HEK293 (cell line): ENCODE results near the gene RBPJ.

Source experiments
- HOXA7 ChIP-seq: sonication (generic); formaldehyde crosslinking; IDR thresholded peaks from 2 replicates; pipeline ENCODE4 v1.8.1; 2022; ENCODE audit warnings: missing genetic modification reagents, borderline replicate concordance
- INSM2 ChIP-seq: fragments of 450-650 bp; formaldehyde crosslinking; IDR thresholded peaks from 2 replicates; pipeline ENCODE4 v1.5.1; 2016; ENCODE audit warnings: missing biosample characterization, missing genetic modification characterization
- KLF1 ChIP-seq: fragments of 450-650 bp; formaldehyde crosslinking; IDR thresholded peaks from 2 replicates; pipeline ENCODE4 v1.5.1; 2016; ENCODE audit warnings: missing biosample characterization, missing genetic modification characterization
- REST ChIP-seq: fragments of 450-650 bp; formaldehyde crosslinking; IDR thresholded peaks from 2 replicates; pipeline ENCODE4 v1.5.1; 2016; ENCODE audit warnings: missing biosample characterization, missing genetic modification characterization
- ZNF311 ChIP-seq: fragments of 450-650 bp; formaldehyde crosslinking; IDR thresholded peaks from 2 replicates; pipeline ENCODE4 v1.5.1; 2017; ENCODE audit warnings: missing biosample characterization, missing genetic modification characterization, borderline replicate concordance
- ZNF404 ChIP-seq: fragments of 450-650 bp; formaldehyde crosslinking; IDR thresholded peaks from 2 replicates; pipeline ENCODE4 v1.5.1; 2017; ENCODE audit warnings: missing biosample characterization, missing genetic modification characterization
- ZNF76 ChIP-seq: fragments of 450-650 bp; formaldehyde crosslinking; IDR thresholded peaks from 2 replicates; pipeline ENCODE4; 2016; ENCODE audit warnings: low read depth, missing biosample characterization, missing genetic modification characterization, borderline replicate concordance
- TF ChIP-seq, protein P1 (sequence below): sonication (generic); formaldehyde crosslinking; IDR thresholded peaks from 2 replicates; pipeline ENCODE4 v1.8.1; 2022; ENCODE audit warnings: mild to moderate bottlenecking, moderate library complexity, missing genetic modification reagents
- TF ChIP-seq, protein P2 (sequence below): fragments of 450-650 bp; formaldehyde crosslinking; IDR thresholded peaks from 2 replicates; pipeline ENCODE4 v1.5.1; 2016; ENCODE audit warnings: missing biosample characterization, missing genetic modification characterization, borderline replicate concordance
- TF ChIP-seq, protein P3 (sequence below): fragments of 450-650 bp; formaldehyde crosslinking; IDR thresholded peaks from 2 replicates; pipeline ENCODE4 v1.5.1; 2016; ENCODE audit warnings: missing biosample characterization, missing genetic modification characterization

DNA sequence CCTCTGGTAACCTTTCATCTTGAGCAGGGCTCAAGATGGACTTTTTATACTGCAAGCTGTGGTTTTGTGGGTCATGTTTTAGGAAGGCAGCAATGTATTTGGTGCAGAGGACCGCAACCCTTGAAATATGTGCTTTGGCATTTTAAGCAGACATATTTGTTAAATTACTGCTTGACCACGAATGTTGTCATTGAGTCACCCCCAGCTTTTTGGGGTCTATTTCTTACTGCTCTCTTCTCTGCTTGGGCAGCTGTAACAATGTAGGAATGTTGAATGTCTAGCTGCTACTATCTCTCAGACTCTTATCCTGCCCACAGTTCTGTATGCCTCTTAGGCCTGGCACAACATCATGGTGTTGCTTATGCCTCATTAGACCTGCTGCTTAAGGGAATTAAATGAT lies 6.0 kb downstream of the RBPJ start:
- TF ChIP-seq, protein P1, sequence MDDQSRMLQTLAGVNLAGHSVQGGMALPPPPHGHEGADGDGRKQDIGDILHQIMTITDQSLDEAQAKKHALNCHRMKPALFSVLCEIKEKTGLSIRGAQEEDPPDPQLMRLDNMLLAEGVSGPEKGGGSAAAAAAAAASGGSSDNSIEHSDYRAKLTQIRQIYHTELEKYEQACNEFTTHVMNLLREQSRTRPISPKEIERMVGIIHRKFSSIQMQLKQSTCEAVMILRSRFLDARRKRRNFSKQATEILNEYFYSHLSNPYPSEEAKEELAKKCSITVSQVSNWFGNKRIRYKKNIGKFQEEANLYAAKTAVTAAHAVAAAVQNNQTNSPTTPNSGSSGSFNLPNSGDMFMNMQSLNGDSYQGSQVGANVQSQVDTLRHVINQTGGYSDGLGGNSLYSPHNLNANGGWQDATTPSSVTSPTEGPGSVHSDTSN (CRISPR knock-in tag): no peak
- TF ChIP-seq ZNF311 (no peak), HOXA7 (no peak), INSM2 (tag by site-specific recombination) (no peak), ZNF404 (tag by site-specific recombination) (no peak), ZNF76 (tag by site-specific recombination) (no peak), REST (tag by site-specific recombination) (no peak), KLF1 (tag by site-specific recombination) (no peak)
- TF ChIP-seq, protein P2, sequence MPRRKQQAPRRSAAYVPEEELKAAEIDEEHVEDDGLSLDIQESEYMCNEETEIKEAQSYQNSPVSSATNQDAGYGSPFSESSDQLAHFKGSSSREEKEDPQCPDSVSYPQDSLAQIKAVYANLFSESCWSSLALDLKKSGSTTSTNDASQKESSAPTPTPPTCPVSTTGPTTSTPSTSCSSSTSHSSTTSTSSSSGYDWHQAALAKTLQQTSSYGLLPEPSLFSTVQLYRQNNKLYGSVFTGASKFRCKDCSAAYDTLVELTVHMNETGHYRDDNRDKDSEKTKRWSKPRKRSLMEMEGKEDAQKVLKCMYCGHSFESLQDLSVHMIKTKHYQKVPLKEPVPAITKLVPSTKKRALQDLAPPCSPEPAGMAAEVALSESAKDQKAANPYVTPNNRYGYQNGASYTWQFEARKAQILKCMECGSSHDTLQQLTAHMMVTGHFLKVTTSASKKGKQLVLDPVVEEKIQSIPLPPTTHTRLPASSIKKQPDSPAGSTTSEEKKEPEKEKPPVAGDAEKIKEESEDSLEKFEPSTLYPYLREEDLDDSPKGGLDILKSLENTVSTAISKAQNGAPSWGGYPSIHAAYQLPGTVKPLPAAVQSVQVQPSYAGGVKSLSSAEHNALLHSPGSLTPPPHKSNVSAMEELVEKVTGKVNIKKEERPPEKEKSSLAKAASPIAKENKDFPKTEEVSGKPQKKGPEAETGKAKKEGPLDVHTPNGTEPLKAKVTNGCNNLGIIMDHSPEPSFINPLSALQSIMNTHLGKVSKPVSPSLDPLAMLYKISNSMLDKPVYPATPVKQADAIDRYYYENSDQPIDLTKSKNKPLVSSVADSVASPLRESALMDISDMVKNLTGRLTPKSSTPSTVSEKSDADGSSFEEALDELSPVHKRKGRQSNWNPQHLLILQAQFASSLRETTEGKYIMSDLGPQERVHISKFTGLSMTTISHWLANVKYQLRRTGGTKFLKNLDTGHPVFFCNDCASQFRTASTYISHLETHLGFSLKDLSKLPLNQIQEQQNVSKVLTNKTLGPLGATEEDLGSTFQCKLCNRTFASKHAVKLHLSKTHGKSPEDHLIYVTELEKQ (tag by site-specific recombination): no peak
- TF ChIP-seq, protein P3, sequence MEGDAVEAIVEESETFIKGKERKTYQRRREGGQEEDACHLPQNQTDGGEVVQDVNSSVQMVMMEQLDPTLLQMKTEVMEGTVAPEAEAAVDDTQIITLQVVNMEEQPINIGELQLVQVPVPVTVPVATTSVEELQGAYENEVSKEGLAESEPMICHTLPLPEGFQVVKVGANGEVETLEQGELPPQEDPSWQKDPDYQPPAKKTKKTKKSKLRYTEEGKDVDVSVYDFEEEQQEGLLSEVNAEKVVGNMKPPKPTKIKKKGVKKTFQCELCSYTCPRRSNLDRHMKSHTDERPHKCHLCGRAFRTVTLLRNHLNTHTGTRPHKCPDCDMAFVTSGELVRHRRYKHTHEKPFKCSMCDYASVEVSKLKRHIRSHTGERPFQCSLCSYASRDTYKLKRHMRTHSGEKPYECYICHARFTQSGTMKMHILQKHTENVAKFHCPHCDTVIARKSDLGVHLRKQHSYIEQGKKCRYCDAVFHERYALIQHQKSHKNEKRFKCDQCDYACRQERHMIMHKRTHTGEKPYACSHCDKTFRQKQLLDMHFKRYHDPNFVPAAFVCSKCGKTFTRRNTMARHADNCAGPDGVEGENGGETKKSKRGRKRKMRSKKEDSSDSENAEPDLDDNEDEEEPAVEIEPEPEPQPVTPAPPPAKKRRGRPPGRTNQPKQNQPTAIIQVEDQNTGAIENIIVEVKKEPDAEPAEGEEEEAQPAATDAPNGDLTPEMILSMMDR (tag by site-specific recombination): no peak
